C4-2B (cell line): Measurements from ENCODE around the gene DESI1.

Experiments used
- CTCF ChIP-seq: fragments of 450-650 bp; conservative IDR thresholded peaks from 2 replicates; pipeline ENCODE4 v1.5.1; 2017; ENCODE audit warnings: mild to moderate bottlenecking
- ZFX ChIP-seq: fragments of 450-650 bp; IDR thresholded peaks from 2 replicates; pipeline ENCODE4 v1.6.1; 2017

DNA sequence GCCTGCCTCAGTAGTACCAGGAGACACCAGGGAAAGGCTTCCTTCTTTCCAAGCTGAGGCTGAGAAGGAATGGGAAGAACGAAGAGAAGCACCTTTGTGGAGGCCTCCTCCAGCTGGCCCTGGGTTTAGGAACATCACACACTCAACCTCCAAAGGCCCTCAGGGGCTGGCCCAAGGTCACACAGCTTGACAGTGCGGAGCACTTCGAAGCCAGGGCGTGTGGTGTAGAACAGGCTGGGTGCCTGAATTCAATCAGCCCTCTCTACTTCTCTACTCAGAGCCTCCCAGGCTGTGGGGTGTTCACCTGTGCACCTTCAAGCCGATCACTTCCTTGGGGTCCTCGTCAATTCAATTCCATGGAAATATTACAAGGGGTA, 60.8 kb downstream of the DESI1 start:
- TF ChIP-seq CTCF (no peak), ZFX (no peak)
